Measurements from ENCODE around the gene GALNT9.

GALNT9 gene

GRCh38 chr12:132375747-132376463, 46.5 kb upstream of the GALNT9 start:
- H3K4me1 ChIP-seq (ENCODE audit: low read length): no peaks in the 10 kb centered on the region
- TF ChIP-seq EZH2phosphoT487 (IDR thresholded peaks at IDR 0.05; ENCODE audit: low read depth): no peak
- TF ChIP-seq CTCF (IDR thresholded peaks at IDR 0.05; ENCODE audit: low read depth, low read length): no peak
- no peaks in the 10 kb centered on the region for H3K36me3 ChIP-seq (replicated peaks; ENCODE audit: low read depth, low read length)
- H2AFZ ChIP-seq (ENCODE audit: low read depth, low read length): no peak overlapping the region
- no peaks in the 10 kb centered on the region for H3K9me3 ChIP-seq (ENCODE audit: insufficient read depth, low read length)
- H3K27me3 ChIP-seq (ENCODE audit: low read depth, low read length): peaks cover 4% of the 10 kb centered on the region; the same call in 1 of the 2 replicates
- H3K4me3 ChIP-seq (ENCODE audit: low read length): no peak overlapping the region
- no peak overlapping the region for H3K9ac ChIP-seq (ENCODE audit: low read length)
- H3K27ac ChIP-seq (ENCODE audit: low read length): no peak overlapping the region
- H3K79me2 ChIP-seq (ENCODE audit: low read length): no peaks in the 10 kb centered on the region
- no peak overlapping the region for H3K4me2 ChIP-seq (ENCODE audit: low read length)
- no peaks in the 10 kb centered on the region for H4K20me1 ChIP-seq (ENCODE audit: insufficient read depth, low read length)

GRCh38 chr12:132374612-132375445, 45.4 kb upstream of the GALNT9 start:
- H3K4me1 ChIP-seq (ENCODE audit: low read length): no peaks in the 10 kb centered on the region

GRCh38 chr12:132373901-132374611, 44.7 kb upstream of the GALNT9 start:
- Histone ChIP-seq H3K9me3 (ENCODE audit: insufficient read depth, low read length) (no peaks in the 10 kb centered on the region), H4K20me1 (ENCODE audit: insufficient read depth, low read length) (no peaks in the 10 kb centered on the region), H3K4me3 (ENCODE audit: low read length) (no peak overlapping the region), H3K27ac (ENCODE audit: low read length) (no peak overlapping the region), H3K27me3 (ENCODE audit: low read depth, low read length) (peaks cover 5% of the 10 kb centered on the region; the same call in 1 of the 2 replicates), H3K4me2 (ENCODE audit: low read length) (no peak overlapping the region), H3K4me1 (ENCODE audit: low read length) (no peaks in the 10 kb centered on the region), H3K36me3 (replicated peaks; ENCODE audit: low read depth, low read length) (no peaks in the 10 kb centered on the region), H2AFZ (ENCODE audit: low read depth, low read length) (no peak overlapping the region), H3K9ac (ENCODE audit: low read length) (no peak overlapping the region), H3K79me2 (ENCODE audit: low read length) (no peaks in the 10 kb centered on the region)
- TF ChIP-seq EZH2phosphoT487 (IDR thresholded peaks at IDR 0.05; ENCODE audit: low read depth) (no peak), CTCF (IDR thresholded peaks at IDR 0.05; ENCODE audit: low read depth, low read length) (no peak)

More at GRCh38 chr12:132374612-132375445, 45.4 kb upstream of the GALNT9 start:
- Histone ChIP-seq H3K4me3 (ENCODE audit: low read length) (no peak overlapping the region), H3K9ac (ENCODE audit: low read length) (no peak overlapping the region), H3K27me3 (ENCODE audit: low read depth, low read length) (peaks cover 5% of the 10 kb centered on the region; the same call in 1 of the 2 replicates), H3K4me2 (ENCODE audit: low read length) (no peak overlapping the region), H2AFZ (ENCODE audit: low read depth, low read length) (no peak overlapping the region), H3K79me2 (ENCODE audit: low read length) (no peaks in the 10 kb centered on the region), H3K27ac (ENCODE audit: low read length) (no peak overlapping the region), H4K20me1 (ENCODE audit: insufficient read depth, low read length) (no peaks in the 10 kb centered on the region), H3K36me3 (replicated peaks; ENCODE audit: low read depth, low read length) (no peaks in the 10 kb centered on the region), H3K9me3 (ENCODE audit: insufficient read depth, low read length) (no peaks in the 10 kb centered on the region)
- no peak for TF ChIP-seq CTCF (IDR thresholded peaks at IDR 0.05; ENCODE audit: low read depth, low read length)
- TF ChIP-seq EZH2phosphoT487 (IDR thresholded peaks at IDR 0.05; ENCODE audit: low read depth): no peak

All from OCI-LY3 (cell line).